Skeletal muscle satellite cell (primary cell): Measurements from ENCODE around the gene RXRB.

ENCODE experiments used
- H3K27me3 ChIP-seq: 2 replicates; pipeline ENCODE4 v1.7.0; 2013; ENCODE audit warnings: low read length; ENCODE audit not compliant: control insufficient read depth, insufficient read depth
- H3K36me3 ChIP-seq: 2 replicates; pipeline ENCODE4 v1.7.0; 2013; ENCODE audit warnings: mild to moderate bottlenecking, control low read depth, low read length; ENCODE audit not compliant: insufficient read depth
- H3K4me1 ChIP-seq: 2 replicates; pipeline ENCODE4 v1.7.0; 2013; ENCODE audit warnings: low read length; ENCODE audit not compliant: control insufficient read depth, insufficient read depth
- H3K4me2 ChIP-seq: 2 replicates; pipeline ENCODE4 v1.7.0; 2013; ENCODE audit warnings: mild to moderate bottlenecking, low read length
- H3K4me3 ChIP-seq: 2 replicates; pipeline ENCODE4 v1.7.0; 2013; ENCODE audit warnings: low read length
- H3K9ac ChIP-seq: 2 replicates; pipeline ENCODE4 v1.7.0; 2013; ENCODE audit warnings: mild to moderate bottlenecking, low read depth, low read length, moderate library complexity
- H3K9me3 ChIP-seq: replicated peaks from 2 replicates; pipeline ENCODE4 v1.7.0; 2013; ENCODE audit warnings: mild to moderate bottlenecking, control low read depth, low read length

The RXRB gene

DNA sequence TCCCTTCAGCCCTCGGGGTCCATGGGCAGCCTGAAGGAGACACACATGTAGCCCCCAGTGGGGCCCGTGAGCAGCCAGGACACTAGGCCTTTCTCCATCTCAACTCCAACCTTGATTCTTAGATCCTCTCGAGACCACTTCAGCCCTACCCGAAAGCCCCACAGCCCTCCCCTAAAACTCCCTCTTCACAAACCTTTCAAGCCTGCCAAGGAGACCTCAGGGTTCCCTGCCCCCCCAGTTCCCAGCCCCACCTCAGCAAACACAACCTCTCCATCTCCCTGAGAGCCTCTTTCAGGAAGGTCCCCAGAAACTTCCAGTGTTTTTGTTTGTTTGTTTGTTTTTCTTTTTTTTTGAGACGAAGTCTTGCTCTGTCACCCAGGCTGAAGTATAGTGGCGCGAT lies 19.3 kb downstream of the RXRB start:
- H3K36me3 ChIP-seq: no peaks in the 10 kb centered on the region
- no peaks in the 10 kb centered on the region for H3K27me3 ChIP-seq
- H3K4me1 ChIP-seq: no peaks in the 10 kb centered on the region
- H3K4me2 ChIP-seq: no peak overlapping the region
- H3K4me3 ChIP-seq: no peak overlapping the region
- H3K9ac ChIP-seq: no peak overlapping the region
- no peaks in the 10 kb centered on the region for H3K9me3 ChIP-seq

DNA sequence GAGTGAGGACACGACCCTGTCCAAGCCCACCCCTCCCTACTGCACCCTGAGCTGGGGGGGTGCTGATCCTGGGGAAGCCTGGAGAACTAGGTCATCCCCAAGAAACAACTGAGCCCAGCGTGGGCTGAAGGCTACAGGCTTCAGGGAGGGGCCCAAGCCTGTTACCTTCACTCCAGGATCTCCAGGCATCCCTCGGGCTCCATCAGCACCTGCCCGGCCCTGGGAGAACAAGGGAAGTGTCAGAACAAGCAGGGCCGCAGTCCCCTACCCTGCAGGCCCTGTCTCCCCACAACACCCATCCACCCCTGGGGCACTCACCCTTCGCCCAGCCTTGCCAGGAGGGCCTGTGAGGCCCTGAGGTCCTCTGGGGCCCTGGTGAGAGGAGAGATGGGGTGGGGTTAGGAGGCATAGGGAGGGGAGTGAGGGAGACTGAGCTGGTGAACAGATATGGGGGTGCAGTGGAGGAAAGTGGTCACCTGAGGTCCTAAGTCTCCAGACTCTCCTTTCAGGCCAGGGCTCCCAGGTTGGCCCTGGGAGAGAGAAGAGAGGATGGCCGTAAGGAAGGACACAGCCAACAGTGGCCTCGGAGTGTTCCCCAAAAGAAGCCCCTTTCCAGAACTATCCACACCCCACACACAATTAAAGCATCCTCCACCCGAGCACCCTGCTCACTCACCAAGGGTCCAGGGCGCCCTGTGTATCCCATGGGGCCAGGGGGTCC lies 21.6 kb downstream of the RXRB start:
- H3K27me3 ChIP-seq: peaks cover 6% of the 10 kb centered on the region

DNA sequence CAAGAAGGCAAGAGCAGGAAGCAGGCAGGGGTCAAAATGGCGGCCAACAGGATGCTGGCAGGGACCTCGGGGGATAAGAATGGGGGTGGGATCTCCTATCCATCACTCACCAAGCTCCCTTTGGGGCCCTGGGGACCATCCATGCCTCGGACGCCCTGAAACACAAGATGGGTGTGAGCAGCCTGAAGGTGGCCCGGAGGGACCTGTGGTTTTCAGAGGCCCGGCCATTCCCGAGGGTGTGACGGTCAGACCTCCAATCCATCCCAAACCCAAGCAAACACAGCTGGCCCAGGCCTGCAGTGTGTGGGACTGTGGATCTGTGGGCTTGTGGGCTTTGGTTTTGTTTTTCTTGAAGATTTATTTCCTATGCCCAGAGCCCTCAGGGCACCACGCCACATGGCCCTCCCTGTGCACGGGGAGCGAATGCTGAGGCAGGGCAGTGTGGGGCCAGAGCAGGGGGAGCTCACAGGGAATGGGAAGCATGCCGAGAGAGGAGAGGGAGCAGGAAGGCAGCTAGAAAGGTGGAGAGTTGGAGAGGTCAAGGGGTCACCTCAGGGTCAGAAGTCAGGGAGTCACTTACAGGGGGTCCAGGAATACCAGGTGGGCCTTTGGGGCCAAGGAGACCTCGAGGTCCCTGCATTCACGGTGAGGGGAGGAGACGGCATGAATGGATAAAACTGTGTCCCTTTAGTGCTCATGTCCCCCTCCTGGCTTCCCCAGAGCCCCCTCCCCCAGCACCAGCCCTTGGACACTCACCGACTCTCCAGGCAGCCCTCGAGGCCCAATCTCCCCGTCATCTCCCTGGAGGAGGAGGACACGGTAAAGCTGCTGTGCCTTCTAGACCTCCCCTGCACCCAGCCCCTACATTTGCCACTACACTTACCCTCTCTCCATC lies 22.7 kb downstream of the RXRB start:
- Histone ChIP-seq H3K4me3 (no peak overlapping the region), H3K9ac (no peak overlapping the region), H3K27me3 (peaks cover 13% of the 10 kb centered on the region), H3K4me2 (no peak overlapping the region), H3K9me3 (no peaks in the 10 kb centered on the region), H3K36me3 (no peaks in the 10 kb centered on the region), H3K4me1 (no peaks in the 10 kb centered on the region)

More for the DNA sequence above, 21.6 kb downstream of the RXRB start:
- Histone ChIP-seq H3K36me3 (no peaks in the 10 kb centered on the region), H3K9ac (no peak overlapping the region), H3K4me1 (no peaks in the 10 kb centered on the region), H3K9me3 (no peaks in the 10 kb centered on the region), H3K4me2 (no peak overlapping the region), H3K4me3 (no peak overlapping the region)

DNA sequence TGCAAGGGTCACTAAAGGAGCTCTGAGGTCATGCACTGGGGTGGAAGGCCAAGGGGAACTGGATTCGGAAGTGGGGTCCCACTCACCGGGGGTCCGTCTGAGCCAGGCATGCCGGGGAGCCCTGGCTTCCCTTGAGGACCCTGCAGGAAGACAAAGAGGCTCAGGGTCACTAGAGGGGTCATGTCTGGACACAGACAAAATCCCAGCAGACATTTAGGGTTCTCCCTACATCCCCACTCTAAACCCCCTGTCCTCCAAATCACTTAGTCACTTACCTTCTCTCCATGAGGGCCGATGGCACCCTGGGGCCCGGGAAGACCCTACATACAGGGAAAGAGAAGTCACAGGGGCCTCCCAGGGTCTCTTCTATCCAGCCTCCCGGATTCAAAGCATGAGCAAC lies 23.6 kb downstream of the RXRB start:
- Histone ChIP-seq H3K9ac (no peak overlapping the region), H3K9me3 (no peaks in the 10 kb centered on the region), H3K4me3 (no peak overlapping the region), H3K4me1 (no peaks in the 10 kb centered on the region), H3K36me3 (no peaks in the 10 kb centered on the region), H3K27me3 (peaks cover 13% of the 10 kb centered on the region), H3K4me2 (no peak overlapping the region)

DNA sequence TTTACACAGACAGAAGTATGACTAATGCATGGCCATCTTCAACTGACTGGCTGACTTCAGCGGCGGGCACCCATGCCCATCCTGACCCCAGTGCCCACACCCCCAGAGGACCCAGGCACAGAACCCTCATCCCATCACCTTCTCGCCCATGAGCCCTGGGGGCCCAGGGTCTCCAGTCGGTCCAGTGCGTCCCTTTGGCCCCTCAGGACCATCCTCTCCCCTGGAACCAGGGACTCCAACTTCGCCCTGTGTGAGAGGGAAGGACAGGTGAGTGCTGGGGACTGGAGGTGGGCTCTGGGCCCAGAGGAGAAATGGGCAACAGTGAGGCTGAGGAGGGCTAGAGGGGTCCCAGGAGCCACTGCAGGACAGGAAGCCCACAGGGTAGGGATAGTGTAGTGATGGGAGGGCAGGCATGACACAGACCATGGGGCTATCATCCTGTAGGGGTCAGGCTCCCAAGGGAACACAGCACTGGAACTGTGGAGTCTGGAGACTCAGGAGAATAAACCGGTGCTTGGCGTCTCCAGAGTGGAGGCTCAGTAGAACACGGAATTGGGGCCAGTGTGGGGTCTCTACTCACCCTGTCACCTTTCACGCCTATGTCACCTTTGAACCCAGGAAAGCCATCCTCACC lies 24.9 kb downstream of the RXRB start:
- Histone ChIP-seq H3K36me3 (no peaks in the 10 kb centered on the region), H3K9ac (no peak overlapping the region), H3K4me3 (no peak overlapping the region), H3K27me3 (peaks cover 13% of the 10 kb centered on the region), H3K4me2 (no peak overlapping the region), H3K4me1 (no peaks in the 10 kb centered on the region), H3K9me3 (no peaks in the 10 kb centered on the region)

DNA sequence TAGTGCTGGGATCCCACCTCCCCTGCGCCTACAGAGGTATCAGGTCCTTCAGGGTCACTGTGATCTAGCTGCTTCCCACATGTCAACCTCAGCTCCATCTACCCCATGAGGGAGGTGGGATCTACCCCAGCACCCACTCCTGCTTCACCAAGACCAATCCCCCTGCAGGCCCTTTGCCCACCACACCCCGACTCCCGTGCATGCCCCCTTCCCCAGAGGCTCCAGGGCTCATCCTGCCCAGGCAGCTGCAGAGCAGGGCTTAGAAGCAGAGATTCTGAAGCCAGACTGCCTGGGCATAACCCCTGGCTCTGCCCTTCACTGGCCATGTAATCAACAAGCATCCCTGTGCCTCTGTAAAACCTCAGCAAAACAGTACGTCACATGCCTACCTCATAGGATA lies 25.7 kb downstream of the RXRB start:
- H3K4me1 ChIP-seq: no peaks in the 10 kb centered on the region
- H3K9me3 ChIP-seq: no peaks in the 10 kb centered on the region
- H3K27me3 ChIP-seq: peaks cover 13% of the 10 kb centered on the region
- H3K9ac ChIP-seq: no peak overlapping the region
- H3K4me3 ChIP-seq: no peak overlapping the region
- no peaks in the 10 kb centered on the region for H3K36me3 ChIP-seq
- H3K4me2 ChIP-seq: no peak overlapping the region

DNA sequence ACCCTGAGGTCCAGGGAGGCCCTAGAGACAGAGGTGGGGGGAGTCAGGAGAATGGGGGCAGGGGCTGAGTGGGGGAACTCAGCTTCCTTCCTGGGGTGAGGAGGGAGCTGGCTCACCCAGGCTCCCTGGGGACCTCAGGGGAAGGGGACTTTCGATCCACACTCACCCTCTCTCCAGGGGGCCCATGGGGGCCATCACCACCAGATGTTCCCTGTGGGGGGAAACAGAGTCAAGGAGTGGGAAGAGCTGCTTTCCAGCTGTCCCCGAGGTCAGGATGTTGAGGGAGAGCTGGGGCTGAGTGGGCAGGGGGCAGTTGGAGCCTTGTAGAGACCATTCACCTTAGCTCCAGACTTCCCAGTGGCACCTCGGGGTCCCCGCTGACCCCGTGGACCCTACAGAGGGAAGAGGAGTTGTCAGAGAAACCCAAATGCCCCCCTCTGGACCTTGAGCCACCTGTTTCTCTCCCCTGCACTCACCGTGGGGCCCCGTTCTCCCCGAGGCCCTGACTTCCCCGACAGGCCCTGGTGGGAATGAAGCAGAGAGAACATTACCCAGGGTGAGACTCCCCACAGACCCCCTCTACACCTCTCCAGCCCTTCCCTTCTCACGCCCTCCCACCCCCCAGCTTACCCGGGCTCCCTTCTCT lies 26.8 kb downstream of the RXRB start:
- no peaks in the 10 kb centered on the region for H3K36me3 ChIP-seq
- no peak overlapping the region for H3K4me3 ChIP-seq
- H3K27me3 ChIP-seq: peaks cover 13% of the 10 kb centered on the region
- no peaks in the 10 kb centered on the region for H3K4me1 ChIP-seq
- H3K9me3 ChIP-seq: no peaks in the 10 kb centered on the region
- H3K4me2 ChIP-seq: no peak overlapping the region
- H3K9ac ChIP-seq: no peak overlapping the region

DNA sequence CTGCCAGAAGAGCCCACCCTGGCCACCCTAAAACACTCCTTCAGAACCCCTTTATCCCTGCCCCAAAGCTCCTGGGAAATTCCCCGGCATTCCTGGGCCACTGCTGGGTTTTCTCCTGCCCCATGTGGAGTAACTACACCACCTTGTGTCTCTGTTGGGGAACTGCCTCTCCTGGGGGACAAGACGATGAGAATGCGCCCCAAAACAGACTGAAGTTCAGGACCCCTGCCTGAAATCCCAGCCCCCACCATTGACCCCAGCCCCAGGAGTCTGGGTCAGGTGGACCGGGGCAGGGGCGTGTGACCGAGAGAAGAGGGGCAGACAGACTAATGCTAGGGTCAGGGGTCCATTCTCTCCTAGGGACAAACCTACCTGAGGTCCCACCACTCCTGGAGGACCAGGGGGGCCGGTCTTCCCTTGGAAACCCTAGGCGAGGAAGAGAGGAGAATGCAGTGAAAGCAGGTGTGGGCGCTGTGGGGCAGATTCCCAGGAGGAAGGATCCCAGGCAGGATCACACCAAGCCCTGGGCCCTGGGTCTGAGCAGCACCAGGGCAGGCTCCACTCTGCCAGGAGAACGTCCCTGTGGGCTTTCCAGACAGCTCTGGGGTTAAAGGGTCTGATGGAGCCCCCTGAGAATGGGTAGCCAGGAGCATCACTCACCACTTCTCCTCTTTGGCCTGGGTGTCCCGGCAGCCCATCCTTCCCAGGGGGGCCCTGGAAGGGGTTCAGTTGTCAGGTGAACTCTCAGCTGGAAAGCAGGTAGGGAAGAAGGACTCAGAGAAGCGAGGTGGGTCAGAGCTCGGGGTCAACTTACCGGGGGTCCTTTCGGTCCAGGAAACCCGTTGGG lies 27.6 kb downstream of the RXRB start:
- H3K36me3 ChIP-seq: no peaks in the 10 kb centered on the region
- peaks cover 13% of the 10 kb centered on the region for H3K27me3 ChIP-seq
- no peak overlapping the region for H3K4me3 ChIP-seq
- H3K9ac ChIP-seq: no peak overlapping the region
- no peaks in the 10 kb centered on the region for H3K4me1 ChIP-seq
- H3K4me2 ChIP-seq: no peak overlapping the region
- H3K9me3 ChIP-seq: no peaks in the 10 kb centered on the region

DNA sequence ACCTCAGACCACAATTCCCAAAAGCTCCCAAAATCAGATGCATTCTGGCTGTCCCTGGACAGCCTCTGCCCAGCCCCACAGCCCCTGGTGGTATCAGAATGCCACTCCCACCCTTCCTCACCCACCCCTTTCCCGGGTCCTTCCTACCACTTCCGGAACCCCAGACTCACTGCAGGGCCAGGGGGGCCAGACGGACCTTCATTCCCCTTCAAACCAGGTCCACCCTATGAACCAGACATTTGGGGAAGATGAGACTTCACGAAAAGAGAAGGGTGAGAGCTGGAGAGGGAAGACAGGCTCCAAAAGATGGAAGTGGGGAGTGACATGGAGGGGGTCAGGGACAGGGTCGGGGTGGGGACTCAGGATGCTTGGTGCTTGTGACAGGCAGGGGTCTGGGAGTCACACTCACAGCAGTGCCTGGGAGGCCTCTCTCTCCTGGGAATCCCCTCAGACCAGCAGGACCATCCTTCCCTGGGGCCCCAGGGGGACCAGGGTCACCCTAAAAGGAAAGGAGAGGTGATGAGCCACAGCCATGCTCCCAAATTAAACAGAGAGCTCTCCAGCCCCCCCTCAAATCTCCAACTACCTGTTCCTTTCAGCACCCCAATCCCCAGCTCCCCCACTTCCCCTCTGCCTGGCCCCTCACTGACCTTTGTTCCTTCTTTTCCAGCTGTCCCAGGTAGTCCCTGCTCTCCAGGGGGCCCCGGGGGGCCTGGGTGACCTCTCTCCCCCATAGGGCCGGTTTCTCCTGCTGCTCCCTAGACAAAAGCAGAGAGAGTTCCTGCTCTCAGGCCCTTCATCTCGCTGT lies 28.4 kb downstream of the RXRB start:
- Histone ChIP-seq H3K27me3 (peaks cover 13% of the 10 kb centered on the region), H3K36me3 (no peaks in the 10 kb centered on the region), H3K9me3 (no peaks in the 10 kb centered on the region), H3K4me1 (no peaks in the 10 kb centered on the region), H3K9ac (no peak overlapping the region), H3K4me2 (no peak overlapping the region), H3K4me3 (no peak overlapping the region)
